Gastrocnemius medialis (tissue), 4 donors: ENCODE measurements around the gene N4BP2L1. TPM values are rescaled to one million over a fixed set of nuclear protein-coding genes. Genes with fewer than 3 reads are reported as not detected.

Experiments
- ATAC-seq, 2 donors: fragments of 150-250 bp; one replicate each; pipeline ENCODE4 v1.9.1; 2016
- DNase-seq, 2 donors: peaks; one replicate each; pipeline ENCODE4 v3.0.0-alpha.2; 2019
- H3K27ac ChIP-seq, 4 donors: fragments of 200-600 bp; sonication (generic); 1 replicate in 1 of 4; 2 replicates in 3 of 4; pipeline ENCODE4 v1.5.1; 2016 to 2018; ENCODE audit warnings: mild to moderate bottlenecking in 2 of 4, moderate library complexity in 1 of 4
- H3K27me3 ChIP-seq, 3 donors: fragments of 200-600 bp; sonication (generic) in 2 of 3; 1 replicate in 1 of 3; 2 replicates in 2 of 3; pipeline versions ENCODE4 v1.5.1 to v1.6.0; 2016 to 2019; ENCODE audit warnings: mild to moderate bottlenecking in 1 of 3, moderate library complexity in 1 of 3
- H3K36me3 ChIP-seq, 2 donors: fragments of 200-600 bp; sonication (generic) in 1 of 2; one replicate each; pipeline ENCODE4 v1.5.1; 2017 to 2018
- H3K4me1 ChIP-seq, 2 donors: fragments of 200-600 bp; sonication (generic) in 1 of 2; one replicate each; pipeline ENCODE4 v1.5.1; 2016 to 2017; ENCODE audit warnings: mild to moderate bottlenecking in 2 of 2
- H3K4me3 ChIP-seq, 4 donors: fragments of 200-600 bp; sonication (generic) in 3 of 4; 1 replicate in 1 of 4; 2 replicates in 3 of 4; pipeline ENCODE4 v1.5.1; 2016 to 2019; ENCODE audit warnings: mild to moderate bottlenecking in 2 of 4
- H3K9me3 ChIP-seq, 3 donors: fragments of 200-600 bp; sonication (generic) in 2 of 3; 1 replicate in 1 of 3; 2 replicates in 2 of 3; pipeline ENCODE4 v1.5.1; 2016 to 2019
- POLR2A ChIP-seq, 2 donors: fragments of 450-650 bp; IDR thresholded peaks; one replicate each; pipeline ENCODE4 v1.6.1; 2017; ENCODE audit warnings: antibody characterized with exemption in 2 of 2, mild to moderate bottlenecking in 2 of 2, moderate library complexity in 2 of 2
- in situ Hi-C, 4 donors: fragments of 200-750 bp; cut with MboI; loops; one replicate each; pipeline versions ENCODE4 v1.15.0 to v1.8.0; 2017; ENCODE audit warnings: low sequenced_read_pairs in 4 of 4
- intact Hi-C: fragments of 100-400 bp; cut with DNase I; formaldehyde crosslinking; loops from one replicate; pipeline ENCODE4 v1.15.1; 2023; ENCODE audit warnings: low total_unique reads
- total RNA-seq, 4 donors: library from RNA; depleted of rRNA; stranded (reverse); fragments of >200 nt; gene quantifications; one replicate each; pipeline versions ENCODE4 v1.1.0 to v1.2.3, GENCODE V29; 2016
- TF ChIP-seq, protein P1 (sequence below), 5 experiments: fragments of 450-650 bp in 3 of 5; fragments of 200-600 bp in 2 of 5; sonication (generic) in 2 of 5; IDR thresholded peaks in 4 of 5; conservative IDR thresholded peaks in 1 of 5; 1 replicate in 4 of 5; 2 replicates in 1 of 5; pipeline ENCODE4 v1.5.1; 2016 to 2019; ENCODE audit warnings: antibody characterized with exemption in 5 of 5, mild to moderate bottlenecking in 3 of 5, moderate library complexity in 3 of 5

N4BP2L1 gene
- total RNA-seq, 4 donors from 2014 or later = 6.5 to 10.0 (median 7.2) TPM

- H3K4me1 ChIP-seq = no peaks in the 10 kb centered on the region
- DNase-seq (no peak), ATAC-seq (no peak)
- no peak overlapping the region for H3K27ac ChIP-seq
- intact Hi-C loops (no loop called here), in situ Hi-C loops (no loop called here)
- H3K36me3 ChIP-seq = no peaks in the 10 kb centered on the region
- no peaks in the 10 kb centered on the region for H3K27me3 ChIP-seq
- no peaks in the 10 kb centered on the region for H3K9me3 ChIP-seq
- no peak for TF ChIP-seq POLR2A (IDR thresholded peaks at IDR 0.05)
- TF ChIP-seq, protein P1, sequence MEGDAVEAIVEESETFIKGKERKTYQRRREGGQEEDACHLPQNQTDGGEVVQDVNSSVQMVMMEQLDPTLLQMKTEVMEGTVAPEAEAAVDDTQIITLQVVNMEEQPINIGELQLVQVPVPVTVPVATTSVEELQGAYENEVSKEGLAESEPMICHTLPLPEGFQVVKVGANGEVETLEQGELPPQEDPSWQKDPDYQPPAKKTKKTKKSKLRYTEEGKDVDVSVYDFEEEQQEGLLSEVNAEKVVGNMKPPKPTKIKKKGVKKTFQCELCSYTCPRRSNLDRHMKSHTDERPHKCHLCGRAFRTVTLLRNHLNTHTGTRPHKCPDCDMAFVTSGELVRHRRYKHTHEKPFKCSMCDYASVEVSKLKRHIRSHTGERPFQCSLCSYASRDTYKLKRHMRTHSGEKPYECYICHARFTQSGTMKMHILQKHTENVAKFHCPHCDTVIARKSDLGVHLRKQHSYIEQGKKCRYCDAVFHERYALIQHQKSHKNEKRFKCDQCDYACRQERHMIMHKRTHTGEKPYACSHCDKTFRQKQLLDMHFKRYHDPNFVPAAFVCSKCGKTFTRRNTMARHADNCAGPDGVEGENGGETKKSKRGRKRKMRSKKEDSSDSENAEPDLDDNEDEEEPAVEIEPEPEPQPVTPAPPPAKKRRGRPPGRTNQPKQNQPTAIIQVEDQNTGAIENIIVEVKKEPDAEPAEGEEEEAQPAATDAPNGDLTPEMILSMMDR (IDR thresholded peaks at IDR 0.05 in 4 of 5, conservative IDR thresholded peaks at IDR 0.05 in 1 of 5) = no peak
- H3K4me3 ChIP-seq = no peak overlapping the region
These were observed 14.6 kb downstream of the N4BP2L1 start for GRCh38 chr13:32413284-32413683.

GRCh38 chr13:32409561-32410421 lies 18.1 kb downstream of the N4BP2L1 start:
- H3K27ac ChIP-seq = peak overlapping the region; percentile 44 to 58 (median 50)
- H3K9me3 ChIP-seq = no peaks in the 10 kb centered on the region
- H3K27me3 ChIP-seq = no peaks in the 10 kb centered on the region
- no peaks in the 10 kb centered on the region for H3K4me1 ChIP-seq
- intact Hi-C loops (no loop called here), in situ Hi-C loops (no loop called here)
- TF ChIP-seq, protein P1 (IDR thresholded peaks at IDR 0.05 in 4 of 5, conservative IDR thresholded peaks at IDR 0.05 in 1 of 5) = no peak
- TF ChIP-seq POLR2A (IDR thresholded peaks at IDR 0.05) = no peak
- peak overlapping the region in 3 of 4 donors; percentile 2 to 15 (median 9) for H3K4me3 ChIP-seq
- peak; percentile 55 to 60 for ATAC-seq
- DNase-seq = peak in 1 of 2 donors; percentile 49
- no peaks in the 10 kb centered on the region for H3K36me3 ChIP-seq

- in situ Hi-C loops (no loop called here), intact Hi-C loops (no loop called here)
- H3K4me1 ChIP-seq = no peaks in the 10 kb centered on the region
- DNase-seq (no peak), ATAC-seq (no peak)
- no peak overlapping the region for H3K4me3 ChIP-seq
- no peaks in the 10 kb centered on the region for H3K9me3 ChIP-seq
- H3K36me3 ChIP-seq = peaks cover 0 to 5% of the 10 kb centered on the region in 2 donors
- H3K27me3 ChIP-seq = no peaks in the 10 kb centered on the region
- no peak overlapping the region for H3K27ac ChIP-seq
- TF ChIP-seq POLR2A (IDR thresholded peaks at IDR 0.05) = no peak
- TF ChIP-seq, protein P1 (IDR thresholded peaks at IDR 0.05 in 4 of 5, conservative IDR thresholded peaks at IDR 0.05 in 1 of 5) = no peak
These were observed 19.0 kb downstream of the N4BP2L1 start for GRCh38 chr13:32409001-32409313.

GRCh38 chr13:32408296-32409000 lies 19.5 kb downstream of the N4BP2L1 start:
- Histone ChIP-seq H3K4me3 (no peak overlapping the region), H3K4me1 (no peaks in the 10 kb centered on the region), H3K27ac (no peak overlapping the region), H3K9me3 (no peaks in the 10 kb centered on the region), H3K36me3 (peaks cover 0 to 10% of the 10 kb centered on the region in 2 donors), H3K27me3 (no peaks in the 10 kb centered on the region)
- no peak for TF ChIP-seq POLR2A (IDR thresholded peaks at IDR 0.05)
- TF ChIP-seq, protein P1 (IDR thresholded peaks at IDR 0.05 in 4 of 5, conservative IDR thresholded peaks at IDR 0.05 in 1 of 5) = no peak
- DNase-seq = no peak
- no peak for ATAC-seq
- intact Hi-C loops = no loop called here
- in situ Hi-C loops = no loop called here
